ENCODE results near the gene FNIP1.

Gene FNIP1

GRCh38 chr5:131786900-131787692 is 9.7 kb downstream of the FNIP1 start:
- no peak overlapping the region for H2BK15ac ChIP-seq (ENCODE audit: low read length)
- H2AFZ ChIP-seq (ENCODE audit: low read length), result no peak overlapping the region
- H2BK5ac ChIP-seq (ENCODE audit: low read length), result no peak overlapping the region
- no peak overlapping the region for H2AK5ac ChIP-seq (ENCODE audit: low read depth, low read length)
- no peak overlapping the region for H3K18ac ChIP-seq (ENCODE audit: low read length)
- peaks cover 0 to 2% of the 10 kb centered on the region in 2 donors for H3K4me1 ChIP-seq (ENCODE audit: control insufficient read depth in 2 of 2, insufficient read depth in 1 of 2, low read depth in 1 of 2, low read length in 2 of 2)
- no peak for DNase-seq (ENCODE audit: low spot score)
- H3K27me3 ChIP-seq (ENCODE audit: control insufficient read depth in 3 of 3, insufficient read depth in 3 of 3, low read depth in 1 of 3, low read length in 3 of 3), result no peaks in the 10 kb centered on the region
- H3K23ac ChIP-seq (ENCODE audit: low read depth, low read length, poor library complexity), result no peak overlapping the region
- no peak overlapping the region for H3K4me2 ChIP-seq (ENCODE audit: insufficient read depth, low read length, poor library complexity, severe bottlenecking)
- peaks cover 0 to 4% of the 10 kb centered on the region in 2 donors for H3K9me3 ChIP-seq (replicated peaks in 1 of 2; ENCODE audit: control insufficient read depth in 2 of 2, insufficient read depth in 1 of 2, low read depth in 1 of 2, low read length in 2 of 2)
- H2BK120ac ChIP-seq (ENCODE audit: low read depth, low read length), result no peak overlapping the region
- no peak overlapping the region for H3K9ac ChIP-seq (ENCODE audit: low read depth, low read length, poor library complexity)
- no peak overlapping the region for H3K27ac ChIP-seq (replicated peaks; ENCODE audit: low read length)
- H4K8ac ChIP-seq (ENCODE audit: low read depth, low read length), result no peak overlapping the region
- WGBS, 2 donors (ENCODE audit: extremely low coverage in 2 of 2, insufficient read length in 2 of 2, insufficient replicate concordance in 1 of 2), result no CpG with 5 or more reads among the region's 4 CpGs
- peaks cover 0 to 3% of the 10 kb centered on the region in 2 donors for H3K36me3 ChIP-seq (replicated peaks in 1 of 2; ENCODE audit: control insufficient read depth in 2 of 2, insufficient read depth in 2 of 2, low read length in 2 of 2)
- peaks cover 4% of the 10 kb centered on the region for H3K79me1 ChIP-seq (ENCODE audit: low read depth, low read length)
- H3K14ac ChIP-seq (ENCODE audit: low read length), result no peak overlapping the region
- no peak overlapping the region for H3K4ac ChIP-seq (ENCODE audit: low read length)
- H4K91ac ChIP-seq (ENCODE audit: low read depth, low read length, poor library complexity), result no peak overlapping the region
- H2BK12ac ChIP-seq (ENCODE audit: low read length), result no peak overlapping the region
- H3K4me3 ChIP-seq (ENCODE audit: low read length in 2 of 2), result no peak overlapping the region

- Histone ChIP-seq H2BK5ac (ENCODE audit: low read length) (no peak overlapping the region), H3K27ac (replicated peaks; ENCODE audit: low read length) (no peak overlapping the region), H2BK120ac (ENCODE audit: low read depth, low read length) (no peak overlapping the region), H4K91ac (ENCODE audit: low read depth, low read length, poor library complexity) (no peak overlapping the region), H3K36me3 (replicated peaks in 1 of 2; ENCODE audit: control insufficient read depth in 2 of 2, insufficient read depth in 2 of 2, low read length in 2 of 2) (peaks cover 0 to 3% of the 10 kb centered on the region in 2 donors), H3K9me3 (replicated peaks in 1 of 2; ENCODE audit: control insufficient read depth in 2 of 2, insufficient read depth in 1 of 2, low read depth in 1 of 2, low read length in 2 of 2) (peaks cover 0 to 14% of the 10 kb centered on the region in 2 donors), H4K8ac (ENCODE audit: low read depth, low read length) (no peak overlapping the region), H3K4me3 (ENCODE audit: low read length in 2 of 2) (no peak overlapping the region), H3K23ac (ENCODE audit: low read depth, low read length, poor library complexity) (no peak overlapping the region), H2BK15ac (ENCODE audit: low read length) (no peak overlapping the region), H2AK5ac (ENCODE audit: low read depth, low read length) (no peak overlapping the region), H2AFZ (ENCODE audit: low read length) (no peak overlapping the region), H3K27me3 (ENCODE audit: control insufficient read depth in 3 of 3, insufficient read depth in 3 of 3, low read depth in 1 of 3, low read length in 3 of 3) (no peaks in the 10 kb centered on the region), H3K4me1 (ENCODE audit: control insufficient read depth in 2 of 2, insufficient read depth in 1 of 2, low read depth in 1 of 2, low read length in 2 of 2) (peaks cover 0 to 2% of the 10 kb centered on the region in 2 donors), H3K4me2 (ENCODE audit: insufficient read depth, low read length, poor library complexity, severe bottlenecking) (no peak overlapping the region), H3K18ac (ENCODE audit: low read length) (no peak overlapping the region), H3K14ac (ENCODE audit: low read length) (no peak overlapping the region), H3K4ac (ENCODE audit: low read length) (no peak overlapping the region), H2BK12ac (ENCODE audit: low read length) (no peak overlapping the region), H3K9ac (ENCODE audit: low read depth, low read length, poor library complexity) (no peak overlapping the region), H3K79me1 (ENCODE audit: low read depth, low read length) (peaks cover 4% of the 10 kb centered on the region)
- WGBS, 2 donors (ENCODE audit: extremely low coverage in 2 of 2, insufficient read length in 2 of 2, insufficient replicate concordance in 1 of 2), result no CpG with 5 or more reads among the region's 1 CpG
- no peak for DNase-seq (ENCODE audit: low spot score)
These were observed 10.8 kb downstream of the FNIP1 start for GRCh38 chr5:131786036-131786435.

- peaks cover 0 to 2% of the 10 kb centered on the region in 2 donors for H3K4me1 ChIP-seq (ENCODE audit: control insufficient read depth in 2 of 2, insufficient read depth in 1 of 2, low read depth in 1 of 2, low read length in 2 of 2)
- H3K4ac ChIP-seq (ENCODE audit: low read length), result no peak overlapping the region
- no peak overlapping the region for H3K4me2 ChIP-seq (ENCODE audit: insufficient read depth, low read length, poor library complexity, severe bottlenecking)
- no peak overlapping the region for H3K14ac ChIP-seq (ENCODE audit: low read length)
- H3K27ac ChIP-seq (replicated peaks; ENCODE audit: low read length), result no peak overlapping the region
- H2AK5ac ChIP-seq (ENCODE audit: low read depth, low read length), result no peak overlapping the region
- no peak overlapping the region for H3K18ac ChIP-seq (ENCODE audit: low read length)
- no peak overlapping the region for H2BK120ac ChIP-seq (ENCODE audit: low read depth, low read length)
- peaks cover 7% of the 10 kb centered on the region for H3K79me1 ChIP-seq (ENCODE audit: low read depth, low read length)
- H3K9ac ChIP-seq (ENCODE audit: low read depth, low read length, poor library complexity), result no peak overlapping the region
- no peaks in the 10 kb centered on the region for H3K27me3 ChIP-seq (ENCODE audit: control insufficient read depth in 3 of 3, insufficient read depth in 3 of 3, low read depth in 1 of 3, low read length in 3 of 3)
- no peak overlapping the region for H4K8ac ChIP-seq (ENCODE audit: low read depth, low read length)
- H4K91ac ChIP-seq (ENCODE audit: low read depth, low read length, poor library complexity), result no peak overlapping the region
- no peak for DNase-seq (ENCODE audit: low spot score)
- H2BK15ac ChIP-seq (ENCODE audit: low read length), result no peak overlapping the region
- no peak overlapping the region for H2BK5ac ChIP-seq (ENCODE audit: low read length)
- WGBS, 2 donors (ENCODE audit: extremely low coverage in 2 of 2, insufficient read length in 2 of 2, insufficient replicate concordance in 1 of 2), result no CpG with 5 or more reads among the region's 1 CpG
- H2AFZ ChIP-seq (ENCODE audit: low read length), result no peak overlapping the region
- H3K23ac ChIP-seq (ENCODE audit: low read depth, low read length, poor library complexity), result no peak overlapping the region
- H3K36me3 ChIP-seq (replicated peaks in 1 of 2; ENCODE audit: control insufficient read depth in 2 of 2, insufficient read depth in 2 of 2, low read length in 2 of 2), result peaks cover 0 to 3% of the 10 kb centered on the region in 2 donors
- peaks cover 0 to 20% of the 10 kb centered on the region in 2 donors for H3K9me3 ChIP-seq (replicated peaks in 1 of 2; ENCODE audit: control insufficient read depth in 2 of 2, insufficient read depth in 1 of 2, low read depth in 1 of 2, low read length in 2 of 2)
- H2BK12ac ChIP-seq (ENCODE audit: low read length), result no peak overlapping the region
- no peak overlapping the region for H3K4me3 ChIP-seq (ENCODE audit: low read length in 2 of 2)
These were observed 12.9 kb downstream of the FNIP1 start for GRCh38 chr5:131783874-131784273.

- H3K18ac ChIP-seq (ENCODE audit: low read length), result no peak overlapping the region
- H3K4me2 ChIP-seq (ENCODE audit: insufficient read depth, low read length, poor library complexity, severe bottlenecking), result no peak overlapping the region
- no peak overlapping the region for H2BK15ac ChIP-seq (ENCODE audit: low read length)
- no peak overlapping the region for H4K8ac ChIP-seq (ENCODE audit: low read depth, low read length)
- DNase-seq (ENCODE audit: low spot score), result no peak
- no peaks in the 10 kb centered on the region for H3K27me3 ChIP-seq (ENCODE audit: control insufficient read depth in 3 of 3, insufficient read depth in 3 of 3, low read depth in 1 of 3, low read length in 3 of 3)
- no peak overlapping the region for H2BK5ac ChIP-seq (ENCODE audit: low read length)
- H2BK120ac ChIP-seq (ENCODE audit: low read depth, low read length), result no peak overlapping the region
- H2BK12ac ChIP-seq (ENCODE audit: low read length), result no peak overlapping the region
- no peak overlapping the region for H3K23ac ChIP-seq (ENCODE audit: low read depth, low read length, poor library complexity)
- no peak overlapping the region for H3K14ac ChIP-seq (ENCODE audit: low read length)
- no peak overlapping the region for H2AFZ ChIP-seq (ENCODE audit: low read length)
- H3K9me3 ChIP-seq (replicated peaks in 1 of 2; ENCODE audit: control insufficient read depth in 2 of 2, insufficient read depth in 1 of 2, low read depth in 1 of 2, low read length in 2 of 2), result peaks cover 0 to 20% of the 10 kb centered on the region in 2 donors
- H4K91ac ChIP-seq (ENCODE audit: low read depth, low read length, poor library complexity), result no peak overlapping the region
- no peak overlapping the region for H2AK5ac ChIP-seq (ENCODE audit: low read depth, low read length)
- H3K4ac ChIP-seq (ENCODE audit: low read length), result no peak overlapping the region
- WGBS, 2 donors (ENCODE audit: extremely low coverage in 2 of 2, insufficient read length in 2 of 2, insufficient replicate concordance in 1 of 2), result no CpG with 5 or more reads among the region's 1 CpG
- H3K9ac ChIP-seq (ENCODE audit: low read depth, low read length, poor library complexity), result no peak overlapping the region
- peaks cover 0 to 2% of the 10 kb centered on the region in 2 donors for H3K4me1 ChIP-seq (ENCODE audit: control insufficient read depth in 2 of 2, insufficient read depth in 1 of 2, low read depth in 1 of 2, low read length in 2 of 2)
- no peak overlapping the region for H3K4me3 ChIP-seq (ENCODE audit: low read length in 2 of 2)
- peaks cover 7% of the 10 kb centered on the region for H3K79me1 ChIP-seq (ENCODE audit: low read depth, low read length)
- peaks cover 0 to 3% of the 10 kb centered on the region in 2 donors for H3K36me3 ChIP-seq (replicated peaks in 1 of 2; ENCODE audit: control insufficient read depth in 2 of 2, insufficient read depth in 2 of 2, low read length in 2 of 2)
- no peak overlapping the region for H3K27ac ChIP-seq (replicated peaks; ENCODE audit: low read length)
These were observed 13.5 kb downstream of the FNIP1 start for GRCh38 chr5:131783357-131783756.
